ENCODE data around the gene TLCD1. TPM values are rescaled to one million over a fixed set of nuclear protein-coding genes. Genes with fewer than 3 reads are reported as not detected.

Gene TLCD1
- total and polyA plus RNA-seq, 2 of the 8 experiments (the other 6 are each of a cell fraction or from before 2014, with no cell fraction given): 40.7 to 128 TPM

DNA sequence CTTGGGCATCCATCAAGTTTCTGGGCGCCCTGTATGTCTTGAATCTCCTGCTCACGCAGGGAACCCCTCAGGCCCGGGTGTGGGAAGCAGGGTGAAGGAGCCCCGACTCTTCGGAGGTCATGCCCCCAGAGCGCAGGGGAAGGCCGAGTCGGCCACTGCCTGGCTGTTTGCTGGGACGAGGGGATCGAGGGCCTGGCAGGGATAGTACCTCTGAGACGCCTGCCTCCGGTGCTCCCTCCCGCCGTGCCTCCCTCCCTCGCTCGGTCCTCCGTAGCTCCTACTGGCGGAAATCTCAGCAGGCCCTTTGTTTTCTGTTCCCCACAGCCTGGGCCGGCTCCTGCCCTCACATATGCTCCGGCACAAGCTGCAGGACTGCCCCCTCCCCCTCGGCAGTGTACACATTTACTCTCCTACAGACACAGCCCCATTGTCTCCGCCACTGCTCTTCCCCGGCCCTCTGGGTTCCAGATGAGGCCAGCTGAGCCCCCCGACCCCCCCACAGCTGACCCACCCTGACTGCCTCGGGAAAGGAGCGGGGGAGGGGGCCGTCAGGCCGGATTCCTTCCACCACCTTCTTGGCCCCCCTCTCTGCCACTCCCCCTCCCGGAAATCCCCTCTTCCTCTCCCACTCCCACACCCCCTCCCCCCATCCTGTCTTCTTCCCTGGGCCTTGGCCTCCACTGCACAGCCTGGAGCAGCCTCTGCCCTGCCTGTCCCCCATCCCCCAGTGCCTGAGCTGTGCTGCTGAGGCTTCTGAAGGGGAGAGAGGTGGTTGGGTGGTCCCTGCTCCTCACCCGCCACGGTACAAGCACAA, 19.1 kb upstream of the TLCD1 start:
- Histone ChIP-seq H4K91ac (replicated peaks; ENCODE audit: insufficient read length, low read length) (peak overlapping the region; percentile 98), H3K14ac (ENCODE audit: insufficient read length) (no peak overlapping the region), H3K9ac (replicated peaks in 1 of 4; ENCODE audit: extremely low read depth in 1 of 4, low read depth in 3 of 4, low read length in 3 of 4) (peak overlapping the region; percentile 78 to 98 (median 95)), H3K56ac (replicated peaks; ENCODE audit: insufficient read length, low read depth, low read length) (peak overlapping the region; percentile 94), H3K27me3 (replicated peaks in 1 of 4; ENCODE audit: control insufficient read depth in 3 of 4, extremely low read depth in 1 of 4, insufficient read depth in 3 of 4, low read length in 3 of 4) (no peaks in the 10 kb centered on the region), H3K23me2 (ENCODE audit: low read depth, low read length) (peaks cover 23% of the 10 kb centered on the region), H3K4ac (replicated peaks; ENCODE audit: insufficient read length, low read depth, low read length) (peak overlapping the region; percentile 95), H4K5ac (ENCODE audit: insufficient read length, low read depth, low read length) (peak overlapping the region; percentile 90), H3K18ac (ENCODE audit: extremely low read depth, low read length) (peak overlapping the region; percentile 97), H3K4me1 (replicated peaks in 1 of 4; ENCODE audit: control insufficient read depth in 3 of 4, insufficient read depth in 4 of 4, low read length in 3 of 4) (peaks cover 0 to 30% (median 25%) of the 10 kb centered on the region in 4 experiments; a peak in 6 of 7 replicates), H3K36me3 (ENCODE audit: control insufficient read depth in 2 of 4, insufficient read depth in 4 of 4, low read length in 3 of 4) (peaks cover 24 to 35% (median 26%) of the 10 kb centered on the region in 4 experiments), H2BK12ac (ENCODE audit: low read depth, low read length) (peak overlapping the region; percentile 80), H3K79me2 (ENCODE audit: control insufficient read depth in 1 of 2, insufficient read depth in 2 of 2, low read length in 2 of 2) (peaks cover 19 to 38% of the 10 kb centered on the region in 2 experiments), H3K4me3 (ENCODE audit: extremely low read depth in 1 of 4, insufficient read depth in 2 of 4, low read depth in 3 of 4, low read length in 4 of 4) (peak overlapping the region; percentile 94 to 99 (median 98)), H3K23ac (ENCODE audit: insufficient read length) (no peak overlapping the region), H2BK20ac (ENCODE audit: low read length) (peak overlapping the region; percentile 32; the same call in 1 of the 2 replicates), H4K8ac (ENCODE audit: extremely low read depth, insufficient read depth, low read length) (peak overlapping the region; percentile 91; the same call in 1 of the 2 replicates), H3K79me1 (ENCODE audit: low read depth, low read length) (peaks cover 14% of the 10 kb centered on the region; the same call in 1 of the 2 replicates), H2AFZ (ENCODE audit: low read length) (no peak overlapping the region), H2AK5ac (ENCODE audit: low read depth, low read length) (peak overlapping the region; percentile 70; the same call in 1 of the 2 replicates), H3K9me3 (ENCODE audit: insufficient read depth in 2 of 2, low read depth in 1 of 2, low read length in 1 of 2) (no peaks in the 10 kb centered on the region), H2BK120ac (replicated peaks; ENCODE audit: low read depth, low read length) (no peak overlapping the region), H3K27ac (ENCODE audit: low read depth, low read length) (peak overlapping the region; percentile 98), H2BK5ac (ENCODE audit: low read depth, low read length) (peak overlapping the region; percentile 99), H2BK15ac (ENCODE audit: low read length) (peak overlapping the region; percentile 72; the same call in 1 of the 2 replicates), H3K4me2 (ENCODE audit: insufficient read depth in 1 of 2, low read depth in 2 of 2, low read length in 2 of 2) (peak overlapping the region; percentile 92 to 93), H4K20me1 (replicated peaks in 1 of 2; ENCODE audit: control insufficient read depth in 1 of 2, insufficient read depth in 2 of 2, low read length in 2 of 2) (peaks cover 28% of the 10 kb centered on the region in 2 experiments)
- 3% methylated on average over 25 of the region's 31 CpGs; no CpG with 5 or more reads in 1 of the 2 experiments for WGBS, 2 experiments (ENCODE audit: extremely low coverage in 1 of 2, insufficient coverage in 1 of 2, insufficient read length in 1 of 2, insufficient replicate concordance in 2 of 2, low coverage in 1 of 2, low lambda C conversion rate in 2 of 2, missing lambda C conversion rate in 1 of 2)
- ChIA-PET POLR2A (ENCODE audit: partially characterized antibody) (interaction anchor here (0.6 to 15.3 kb wide), 18 partner anchors 9 to 208 kb away, joined by 3 to 813 read pairs (median 5); partner anchors contain the start of genes FAM222B, FLOT2, NEK8 and PROCA1), CTCF (ENCODE audit: partially characterized antibody) (interaction anchor here (0.7 to 11.7 kb wide), 5 partner anchors 9 to 134 kb away, joined by 3 to 316 read pairs (median 4); partner anchors contain the start of genes NEK8, RPL23A and TLCD1)
- FAIRE-seq (no peak), DNase-seq (ENCODE audit: low read depth in 1 of 2, low spot score in 2 of 2) (peak in 1 of 2 experiments; percentile 65)
- TF ChIP-seq CREB1 (IDR thresholded peaks at IDR 0.05) (no peak), SP2 (IDR thresholded peaks at IDR 0.05; ENCODE audit: low read length) (no peak), KDM4A (IDR thresholded peaks at IDR 0.05; ENCODE audit: low read depth, low read length, severe bottlenecking) (no peak), BACH1 (IDR thresholded peaks at IDR 0.05; ENCODE audit: low read length) (no peak), CHD2 (IDR thresholded peaks at IDR 0.05; ENCODE audit: low read length) (no peak), EGR1 (IDR thresholded peaks at IDR 0.05; ENCODE audit: borderline replicate concordance, low read depth, low read length) (no peak), POU5F1 (IDR thresholded peaks at IDR 0.05; ENCODE audit: low read depth, low read length) (no peak), SIN3A (conservative IDR thresholded peaks at IDR 0.05 in 1 of 2, IDR thresholded peaks at IDR 0.05 in 1 of 2; ENCODE audit: low read depth in 1 of 2, low read length in 2 of 2) (0 out of 4 replicates have a peak, but pooled peaks have one; percentile 20 to 26), SUZ12 (IDR thresholded peaks at IDR 0.05; ENCODE audit: low read length) (no peak), NRF1 (IDR thresholded peaks at IDR 0.05; ENCODE audit: low read depth, low read length) (no peak)
- TF ChIP-seq, protein P1, sequence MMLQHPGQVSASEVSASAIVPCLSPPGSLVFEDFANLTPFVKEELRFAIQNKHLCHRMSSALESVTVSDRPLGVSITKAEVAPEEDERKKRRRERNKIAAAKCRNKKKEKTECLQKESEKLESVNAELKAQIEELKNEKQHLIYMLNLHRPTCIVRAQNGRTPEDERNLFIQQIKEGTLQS (IDR thresholded peaks at IDR 0.05; ENCODE audit: insufficient read depth, low read depth, low read length): no peak
